Mesenchymal stem cell (in vitro differentiated cells and primary cell): ENCODE data around the gene POLR3B.

Experiments used
- DNase-seq: peaks from one replicate; pipeline ENCODE4 v3.0.0-alpha.2; 2013
- H2AFZ ChIP-seq: one replicate; pipeline ENCODE4 v1.6.1; 2013; ENCODE audit warnings: low read depth, mild to moderate bottlenecking, control low read depth, inconsistent platforms, low read length, moderate library complexity
- H2AK5ac ChIP-seq: 2 replicates; pipeline ENCODE4 v1.6.1; 2013; ENCODE audit warnings: low read length, moderate library complexity, mild to moderate bottlenecking, inconsistent platforms; ENCODE audit not compliant: severe bottlenecking
- H2BK120ac ChIP-seq: one replicate; pipeline ENCODE4 v1.6.1; 2013; ENCODE audit warnings: low read depth, mild to moderate bottlenecking, inconsistent platforms, low read length, moderate library complexity
- H2BK12ac ChIP-seq, 2 experiments: one replicate each; pipeline ENCODE4 v1.6.1; 2013; ENCODE audit warnings: inconsistent platforms in 2 of 2, low read length in 2 of 2, mild to moderate bottlenecking in 2 of 2, moderate library complexity in 2 of 2, control low read depth in 1 of 2
- H2BK15ac ChIP-seq: one replicate; pipeline ENCODE4 v1.6.1; 2013; ENCODE audit warnings: mild to moderate bottlenecking, low read depth, inconsistent platforms; ENCODE audit not compliant: poor library complexity, severe bottlenecking
- H2BK5ac ChIP-seq: 2 replicates; pipeline ENCODE4 v1.6.1; 2013; ENCODE audit warnings: low read depth, mild to moderate bottlenecking, low read length, control low read depth, inconsistent platforms; ENCODE audit not compliant: poor library complexity, severe bottlenecking
- H3K14ac ChIP-seq, 2 experiments: one replicate each; pipeline ENCODE4 v1.6.1; 2013; ENCODE audit warnings: inconsistent platforms in 2 of 2, low read length in 2 of 2, control low read depth in 1 of 2, mild to moderate bottlenecking in 1 of 2, moderate library complexity in 1 of 2
- H3K18ac ChIP-seq, 2 experiments: one replicate each; pipeline ENCODE4 v1.6.1; 2013; ENCODE audit warnings: inconsistent platforms in 2 of 2, low read length in 2 of 2, control low read depth in 1 of 2, low read depth in 1 of 2, mild to moderate bottlenecking in 1 of 2
- H3K23ac ChIP-seq, 2 experiments: one replicate each; pipeline ENCODE4 v1.6.1; 2013; ENCODE audit warnings: inconsistent platforms in 2 of 2, low read length in 2 of 2, mild to moderate bottlenecking in 2 of 2, moderate library complexity in 2 of 2, control low read depth in 1 of 2
- H3K27ac ChIP-seq: 2 replicates; pipeline ENCODE4 v1.5.1; 2013; ENCODE audit warnings: mild to moderate bottlenecking, moderate library complexity, low read length, control low read depth, inconsistent platforms; ENCODE audit not compliant: poor library complexity, severe bottlenecking
- H3K27me3 ChIP-seq, 2 experiments: 2 replicates each; pipeline versions ENCODE4 v1.6.1 to v1.7.0; 2013; ENCODE audit warnings: low read length in 2 of 2, mild to moderate bottlenecking in 2 of 2, moderate library complexity in 2 of 2, control low read depth in 1 of 2, inconsistent platforms in 1 of 2; ENCODE audit not compliant: control insufficient read depth in 1 of 2, insufficient read depth in 1 of 2
- H3K36me3 ChIP-seq, 2 experiments: 2 replicates each; pipeline versions ENCODE4 v1.6.1 to v1.7.0; 2013; ENCODE audit warnings: low read length in 2 of 2, control low read depth in 1 of 2, inconsistent platforms in 1 of 2, low read depth in 1 of 2, mild to moderate bottlenecking in 1 of 2; ENCODE audit not compliant: insufficient read depth in 2 of 2, control insufficient read depth in 1 of 2
- H3K4ac ChIP-seq, 2 experiments: one replicate each; pipeline ENCODE4 v1.6.1; 2013; ENCODE audit warnings: inconsistent platforms in 2 of 2, low read length in 2 of 2, mild to moderate bottlenecking in 2 of 2, moderate library complexity in 2 of 2, control low read depth in 1 of 2, low read depth in 1 of 2
- H3K4me1 ChIP-seq: 2 replicates; pipeline ENCODE4 v1.6.1; 2013; ENCODE audit warnings: low read depth, low read length, control low read depth; ENCODE audit not compliant: control insufficient read depth, insufficient read depth
- H3K4me2 ChIP-seq: 2 replicates; pipeline ENCODE4 v1.6.1; 2013; ENCODE audit warnings: low read length, mild to moderate bottlenecking, inconsistent platforms; ENCODE audit not compliant: poor library complexity, severe bottlenecking
- H3K4me3 ChIP-seq, 2 experiments: 2 replicates each; pipeline versions ENCODE4 v1.5.1 to v1.7.0; 2013; ENCODE audit warnings: low read length in 2 of 2, mild to moderate bottlenecking in 2 of 2, control low read depth in 1 of 2, low read depth in 1 of 2; ENCODE audit not compliant: insufficient read depth in 1 of 2
- H3K79me1 ChIP-seq: replicated peaks from 2 replicates; pipeline ENCODE4 v1.6.1; 2013; ENCODE audit warnings: mild to moderate bottlenecking, control low read depth, low read length, inconsistent platforms; ENCODE audit not compliant: poor library complexity, severe bottlenecking
- H3K9ac ChIP-seq: 2 replicates; pipeline ENCODE4 v1.7.0; 2013; ENCODE audit warnings: mild to moderate bottlenecking, low read length, moderate library complexity
- H3K9me3 ChIP-seq: 2 replicates; pipeline ENCODE4 v1.7.0; 2013; ENCODE audit warnings: mild to moderate bottlenecking, low read length; ENCODE audit not compliant: control insufficient read depth
- H4K8ac ChIP-seq: one replicate; pipeline ENCODE4 v1.6.1; 2013; ENCODE audit warnings: inconsistent platforms, mild to moderate bottlenecking, low read length, moderate library complexity
- H4K91ac ChIP-seq: one replicate; pipeline ENCODE4 v1.6.1; 2013; ENCODE audit warnings: mild to moderate bottlenecking, low read length, inconsistent platforms
- WGBS: methylation state at CpG from one replicate; pipeline ENCODE4 v1.1.7; 2013; ENCODE audit warnings: mixed read lengths; 5-methylcytosine and 5-hydroxymethylcytosine counted together

The POLR3B gene

GRCh38 chr12:106434526-106434925 is 77.0 kb downstream of the POLR3B start:
- no peak overlapping the region for H3K18ac ChIP-seq
- no peak overlapping the region for H3K4me3 ChIP-seq
- no peak overlapping the region for H3K14ac ChIP-seq
- no peak overlapping the region for H3K23ac ChIP-seq
- H4K8ac ChIP-seq: no peak overlapping the region
- H3K79me1 ChIP-seq: peaks cover 2% of the 10 kb centered on the region
- no peak overlapping the region for H2BK120ac ChIP-seq
- peaks cover 6 to 81% of the 10 kb centered on the region in 2 experiments for H3K36me3 ChIP-seq
- H2AFZ ChIP-seq: no peak overlapping the region
- no peak overlapping the region for H4K91ac ChIP-seq
- H2AK5ac ChIP-seq: no peak overlapping the region
- DNase-seq: no peak
- H2BK5ac ChIP-seq: no peak overlapping the region
- no peak overlapping the region for H2BK12ac ChIP-seq
- no peaks in the 10 kb centered on the region for H3K9me3 ChIP-seq
- H3K4ac ChIP-seq: no peak overlapping the region
- H3K4me2 ChIP-seq: no peak overlapping the region
- H3K27me3 ChIP-seq: no peaks in the 10 kb centered on the region
- over 99% methylated on average over 3 of the region's 4 CpGs for WGBS
- no peak overlapping the region for H3K9ac ChIP-seq
- H3K4me1 ChIP-seq: no peaks in the 10 kb centered on the region
- H3K27ac ChIP-seq: no peak overlapping the region
- H2BK15ac ChIP-seq: no peak overlapping the region

GRCh38 chr12:106436164-106436563 is 78.6 kb downstream of the POLR3B start:
- Histone ChIP-seq H3K9me3 (no peaks in the 10 kb centered on the region), H4K91ac (no peak overlapping the region), H3K4me3 (no peak overlapping the region), H3K4ac (no peak overlapping the region), H2BK15ac (no peak overlapping the region), H3K18ac (no peak overlapping the region), H2AFZ (no peak overlapping the region), H4K8ac (no peak overlapping the region), H2AK5ac (no peak overlapping the region), H3K9ac (no peak overlapping the region), H2BK12ac (no peak overlapping the region), H2BK120ac (no peak overlapping the region), H3K79me1 (no peaks in the 10 kb centered on the region), H3K23ac (no peak overlapping the region), H3K27ac (no peak overlapping the region), H2BK5ac (no peak overlapping the region), H3K14ac (no peak overlapping the region), H3K4me2 (no peak overlapping the region), H3K36me3 (peaks cover 7 to 82% of the 10 kb centered on the region in 2 experiments), H3K4me1 (no peaks in the 10 kb centered on the region), H3K27me3 (no peaks in the 10 kb centered on the region)
- no peak for DNase-seq
- 95% methylated on average over 6 of the region's 6 CpGs for WGBS

GRCh38 chr12:106442575-106442974 is 85.0 kb downstream of the POLR3B start:
- H3K4me3 ChIP-seq: no peak overlapping the region
- H2BK12ac ChIP-seq: no peak overlapping the region
- H3K9me3 ChIP-seq: no peaks in the 10 kb centered on the region
- 100% methylated on average over 2 of the region's 2 CpGs for WGBS
- no peak overlapping the region for H3K14ac ChIP-seq
- no peaks in the 10 kb centered on the region for H3K4me1 ChIP-seq
- H3K36me3 ChIP-seq: peaks cover 6 to 63% of the 10 kb centered on the region in 2 experiments
- no peaks in the 10 kb centered on the region for H3K27me3 ChIP-seq
- H2BK5ac ChIP-seq: no peak overlapping the region
- no peaks in the 10 kb centered on the region for H3K79me1 ChIP-seq
- no peak overlapping the region for H4K91ac ChIP-seq
- no peak overlapping the region for H3K4ac ChIP-seq
- H2BK120ac ChIP-seq: no peak overlapping the region
- H3K4me2 ChIP-seq: no peak overlapping the region
- no peak for DNase-seq
- H3K9ac ChIP-seq: no peak overlapping the region
- H3K18ac ChIP-seq: no peak overlapping the region
- no peak overlapping the region for H3K23ac ChIP-seq
- H2BK15ac ChIP-seq: no peak overlapping the region
- no peak overlapping the region for H3K27ac ChIP-seq
- H2AK5ac ChIP-seq: no peak overlapping the region
- H2AFZ ChIP-seq: no peak overlapping the region
- no peak overlapping the region for H4K8ac ChIP-seq

GRCh38 chr12:106445053-106445452 is 87.5 kb downstream of the POLR3B start:
- Histone ChIP-seq H2BK120ac (no peak overlapping the region), H3K14ac (no peak overlapping the region)
- WGBS: 77% methylated on average over 1 of the region's 1 CpG

More at GRCh38 chr12:106445053-106445452, 87.5 kb downstream of the POLR3B start:
- H3K27ac ChIP-seq: no peak overlapping the region
- peaks cover 6 to 48% of the 10 kb centered on the region in 2 experiments for H3K36me3 ChIP-seq
- no peaks in the 10 kb centered on the region for H3K9me3 ChIP-seq
- no peak overlapping the region for H2AK5ac ChIP-seq
- no peak overlapping the region for H4K91ac ChIP-seq
- H3K4me3 ChIP-seq: no peak overlapping the region
- peaks cover 1% of the 10 kb centered on the region for H3K79me1 ChIP-seq
- no peak for DNase-seq
- no peak overlapping the region for H2BK5ac ChIP-seq
- no peak overlapping the region for H3K23ac ChIP-seq
- no peak overlapping the region for H2BK12ac ChIP-seq
- no peak overlapping the region for H4K8ac ChIP-seq
- H2BK15ac ChIP-seq: no peak overlapping the region
- H3K4me2 ChIP-seq: no peak overlapping the region
- no peak overlapping the region for H3K18ac ChIP-seq
- no peaks in the 10 kb centered on the region for H3K4me1 ChIP-seq
- H2AFZ ChIP-seq: no peak overlapping the region
- H3K9ac ChIP-seq: no peak overlapping the region
- no peaks in the 10 kb centered on the region for H3K27me3 ChIP-seq
- H3K4ac ChIP-seq: no peak overlapping the region
